Hippocampal formation (tissue), 2 donors: ENCODE results near the gene IL1R2.

Experiments used
- DNase-seq, 2 donors: peaks; one replicate each; lab custom pipeline; 2025; lab: John Stamatoyannopoulos, UW

The IL1R2 gene, protein sequence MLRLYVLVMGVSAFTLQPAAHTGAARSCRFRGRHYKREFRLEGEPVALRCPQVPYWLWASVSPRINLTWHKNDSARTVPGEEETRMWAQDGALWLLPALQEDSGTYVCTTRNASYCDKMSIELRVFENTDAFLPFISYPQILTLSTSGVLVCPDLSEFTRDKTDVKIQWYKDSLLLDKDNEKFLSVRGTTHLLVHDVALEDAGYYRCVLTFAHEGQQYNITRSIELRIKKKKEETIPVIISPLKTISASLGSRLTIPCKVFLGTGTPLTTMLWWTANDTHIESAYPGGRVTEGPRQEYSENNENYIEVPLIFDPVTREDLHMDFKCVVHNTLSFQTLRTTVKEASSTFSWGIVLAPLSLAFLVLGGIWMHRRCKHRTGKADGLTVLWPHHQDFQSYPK

DNA sequence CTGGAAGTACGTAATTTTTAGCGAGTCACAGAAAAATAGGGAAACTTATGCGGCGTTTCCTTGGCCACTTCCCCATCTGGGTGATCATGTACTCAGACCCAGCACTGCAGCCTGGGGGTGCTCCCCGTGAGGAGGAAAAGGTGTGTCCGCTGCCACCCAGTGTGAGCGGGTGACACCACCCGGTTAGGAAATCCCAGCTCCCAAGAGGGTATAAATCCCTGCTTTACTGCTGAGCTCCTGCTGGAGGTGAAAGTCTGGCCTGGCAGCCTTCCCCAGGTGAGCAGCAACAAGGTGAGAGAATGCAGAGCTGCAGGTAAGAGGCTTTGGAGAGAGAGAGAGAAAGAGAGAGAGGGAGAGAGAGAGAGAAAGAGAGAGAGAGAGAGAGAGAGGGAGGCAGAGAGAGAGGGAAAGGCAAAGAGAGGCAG is at the start of gene IL1R2:
TSS of gene IL1R2 (plus strand) at position 240 of the 425 bp plus-strand sequence. CDS start 16,616 bp downstream, outside the sequence.
- no peak for DNase-seq

DNA sequence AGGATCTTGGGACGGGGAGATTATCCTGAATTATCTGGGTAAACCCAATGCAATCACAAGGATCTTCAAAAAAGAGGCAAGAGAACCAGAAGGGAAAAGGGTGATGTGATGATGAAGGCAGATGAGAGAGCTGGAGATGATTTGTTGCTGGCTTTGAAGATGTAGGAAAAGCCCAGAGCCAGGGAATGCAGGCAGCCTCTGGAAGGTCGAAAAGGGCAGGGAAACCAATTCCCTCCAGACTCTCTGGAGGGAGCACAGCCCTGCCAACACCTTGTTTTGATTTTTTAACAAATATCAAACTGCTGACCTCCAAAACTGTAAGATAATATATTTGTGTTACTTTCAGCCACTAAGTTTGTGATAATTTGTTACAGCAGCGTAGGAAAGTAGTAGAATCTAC is 48.9 kb upstream of the IL1R2 start:
- no peak for DNase-seq

DNA sequence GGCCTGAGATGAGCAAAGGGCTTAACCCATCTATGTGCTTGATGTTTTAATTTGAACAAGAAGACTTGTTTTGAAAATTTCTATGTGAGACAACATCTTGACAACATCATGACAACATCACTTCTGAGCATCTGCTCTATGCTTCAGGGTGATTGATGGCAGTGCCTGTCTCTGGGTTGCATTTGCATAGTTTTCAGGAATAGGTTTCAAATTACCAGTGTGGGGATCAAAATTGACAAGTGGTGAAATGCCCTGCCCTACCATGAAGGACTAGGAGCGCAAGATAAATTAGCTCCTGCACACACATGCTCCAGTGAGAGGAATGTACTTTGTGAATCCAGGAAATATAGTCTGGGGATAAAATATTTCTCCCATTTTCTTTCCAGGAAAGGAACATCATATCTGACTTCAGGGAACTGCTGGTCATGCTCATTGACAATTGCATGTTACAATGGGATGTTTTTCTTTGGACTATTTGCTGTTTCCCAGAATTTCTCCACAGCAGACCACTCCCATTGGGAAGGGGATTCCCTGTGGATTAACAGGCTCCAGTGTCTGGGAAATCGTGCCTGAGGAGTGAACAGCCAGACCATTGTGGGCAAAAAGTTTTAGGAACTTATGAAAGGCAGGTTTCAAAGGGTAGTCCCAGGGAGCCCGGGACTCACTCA is 45.3 kb upstream of the IL1R2 start:
- DNase-seq, result no peak

DNA sequence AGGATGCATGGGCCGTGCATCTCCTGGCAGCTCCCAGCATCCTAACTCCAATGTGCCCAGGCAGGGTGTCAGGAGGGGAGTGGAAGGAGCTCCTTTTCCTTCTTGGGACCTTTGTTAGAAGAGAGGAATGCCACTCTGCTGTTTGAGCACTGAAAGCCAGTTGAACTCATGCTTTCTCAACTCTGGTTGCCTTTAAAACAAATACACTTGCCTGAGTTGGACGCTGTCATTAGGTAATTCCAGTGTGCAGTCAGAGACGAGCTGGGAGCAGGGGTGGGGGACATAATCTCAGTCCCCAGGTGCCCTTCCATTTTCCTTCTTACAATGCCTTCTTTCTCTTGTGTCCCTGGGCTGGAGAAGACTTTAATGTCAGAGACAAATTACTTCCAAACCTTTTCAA is 44.4 kb upstream of the IL1R2 start:
- no peak for DNase-seq

- no peak for DNase-seq
These were observed 43.1 kb upstream of the IL1R2 start for GRCh38 chr2:101948625-101949155.

GRCh38 chr2:101949304-101949703 is 42.5 kb upstream of the IL1R2 start:
- DNase-seq, result no peak

DNA sequence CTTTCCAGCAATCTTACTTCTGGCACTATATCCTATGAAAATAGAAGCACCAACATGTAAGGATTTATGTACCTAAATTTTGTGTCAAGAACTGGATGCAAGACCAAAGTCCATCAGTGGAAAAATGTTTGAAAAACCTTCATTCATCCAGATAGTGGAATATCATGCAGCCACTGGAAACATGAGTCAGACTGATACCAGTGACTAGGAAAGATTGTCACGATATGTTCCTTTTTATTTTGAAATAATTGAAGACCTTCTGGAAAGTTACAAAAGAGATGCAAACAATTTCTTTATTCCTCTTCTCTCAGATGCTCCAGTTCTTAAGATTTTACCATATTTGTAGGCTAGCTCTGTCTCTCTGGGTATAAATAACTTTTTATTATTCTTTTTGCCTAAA is 40.5 kb upstream of the IL1R2 start:
- DNase-seq, result no peak

GRCh38 chr2:101952551-101952950 is 39.2 kb upstream of the IL1R2 start:
- DNase-seq, result no peak

GRCh38 chr2:101956465-101957438 is 35.0 kb upstream of the IL1R2 start:
- no peak for DNase-seq

DNA sequence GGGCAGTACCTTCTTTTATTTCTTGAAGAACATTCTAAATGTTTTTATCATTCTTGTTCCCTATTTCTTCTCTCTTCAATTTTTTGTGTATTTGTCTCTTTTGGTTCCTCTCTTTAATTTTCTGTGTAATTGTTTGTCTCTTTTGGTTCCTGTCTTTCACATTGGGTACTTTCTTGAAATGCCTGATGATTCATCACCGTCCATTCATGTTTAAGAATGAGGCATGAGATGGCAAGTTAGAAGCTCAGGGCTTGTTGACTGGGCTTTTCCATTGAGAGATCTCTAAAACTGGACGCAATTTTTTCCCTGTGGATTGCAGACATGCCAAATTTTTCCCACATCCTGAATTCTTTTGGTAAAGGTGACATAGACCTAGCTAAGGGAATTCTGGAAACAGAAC is 33.7 kb upstream of the IL1R2 start:
- no peak for DNase-seq

DNA sequence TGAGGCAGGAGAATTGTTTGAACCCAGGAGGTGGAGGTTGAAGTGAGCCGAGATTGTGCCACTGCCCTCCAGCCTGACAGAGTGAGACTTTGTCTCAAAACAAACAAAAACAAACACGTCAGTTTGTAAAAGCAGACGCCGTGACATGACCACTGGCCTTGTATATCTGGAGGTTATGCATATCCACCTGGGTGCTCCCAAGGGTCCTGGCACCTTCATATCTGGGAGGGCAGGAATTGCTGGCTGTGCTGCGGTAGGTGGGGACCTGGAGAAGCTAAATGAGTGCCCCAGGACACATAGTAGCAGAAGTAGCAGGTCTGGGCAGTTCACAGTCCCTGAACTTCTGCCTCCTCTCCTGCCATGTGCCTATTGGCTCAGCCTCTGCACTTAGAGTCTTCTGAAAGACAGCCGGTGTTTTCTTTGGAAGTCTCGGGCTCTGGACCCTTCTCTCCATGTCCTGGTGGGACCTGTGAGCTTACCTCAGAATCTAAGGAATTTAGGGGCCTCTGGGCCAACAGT is 30.9 kb upstream of the IL1R2 start:
- no peak for DNase-seq

GRCh38 chr2:101961338-101962191 is 30.2 kb upstream of the IL1R2 start:
- DNase-seq, result peak; percentile 33 to 49

- no peak for DNase-seq
These were observed 29.5 kb upstream of the IL1R2 start for GRCh38 chr2:101962309-101962708.

- DNase-seq, result no peak
These were observed 28.6 kb upstream of the IL1R2 start for GRCh38 chr2:101963198-101963597.

DNA sequence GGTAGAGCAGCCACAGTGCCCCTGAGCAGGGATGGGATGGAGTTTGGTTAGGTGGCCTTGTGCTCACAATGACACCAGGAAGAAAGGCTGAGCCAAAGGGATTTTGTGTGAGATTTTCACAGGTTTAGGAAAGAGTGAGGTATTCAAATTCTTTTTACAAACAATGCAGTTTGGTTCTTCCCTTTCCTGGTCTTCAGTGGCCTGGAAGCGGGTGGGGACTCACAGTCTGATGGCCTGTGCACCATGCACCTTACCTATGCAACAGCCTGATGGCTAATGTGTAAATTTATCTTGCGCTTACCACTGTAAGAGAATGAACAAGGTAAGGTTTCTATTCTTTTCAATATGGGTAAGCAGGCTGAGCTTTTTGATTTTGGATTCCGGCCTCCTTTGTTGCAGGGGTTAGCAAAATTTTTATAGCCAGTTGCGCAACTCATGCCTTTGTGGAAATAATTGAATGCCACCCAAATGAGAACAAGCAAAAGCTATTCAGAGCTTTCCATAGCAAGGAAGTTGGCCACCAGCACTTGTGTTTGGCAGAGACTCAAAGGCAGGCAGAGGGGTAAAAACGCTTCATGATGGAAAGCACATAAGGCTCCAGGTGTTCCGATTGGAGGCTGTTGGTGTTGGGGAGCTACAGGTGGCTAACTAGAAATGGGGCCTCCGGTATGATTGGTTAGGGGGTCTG is 23.8 kb upstream of the IL1R2 start:
- DNase-seq, result no peak

DNA sequence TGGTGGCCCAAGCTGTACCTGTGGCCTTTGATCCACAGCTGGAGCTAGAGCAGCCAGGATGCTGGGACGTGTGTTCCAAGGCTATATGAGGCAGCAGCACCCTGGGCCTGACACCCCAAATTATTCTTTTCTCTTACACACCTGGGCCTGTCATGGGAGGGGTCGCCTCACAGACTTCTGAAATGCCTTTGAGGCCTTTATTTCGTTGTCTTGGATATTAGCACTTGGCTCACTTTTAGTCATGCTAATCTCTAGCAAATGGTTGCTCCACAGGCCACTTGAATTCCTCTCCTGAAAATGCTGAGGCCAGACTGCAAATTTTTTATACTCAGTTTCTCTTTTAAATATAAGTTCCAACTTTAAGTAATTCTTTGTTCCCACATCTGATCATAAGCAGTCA is 22.0 kb upstream of the IL1R2 start:
- DNase-seq, result no peak

DNA sequence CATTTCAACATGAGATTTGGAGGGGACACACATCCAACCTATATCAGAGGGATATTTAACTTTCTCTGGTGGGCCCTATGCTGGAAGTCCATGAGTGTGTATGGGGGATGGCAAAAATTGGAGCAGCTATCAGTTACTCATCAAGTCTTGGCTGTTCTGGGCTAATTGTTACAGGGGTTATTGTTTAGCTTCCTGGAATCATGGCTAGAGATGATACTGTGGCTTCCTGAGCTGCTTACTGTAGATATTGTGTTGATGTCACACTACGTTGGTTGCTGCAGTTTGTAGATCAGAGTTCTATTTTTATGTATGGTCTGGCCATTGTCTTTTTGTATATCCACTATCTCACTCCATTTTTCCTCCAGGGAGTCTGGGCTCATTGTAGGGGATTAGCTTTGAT is 20.9 kb upstream of the IL1R2 start:
- no peak for DNase-seq

DNA sequence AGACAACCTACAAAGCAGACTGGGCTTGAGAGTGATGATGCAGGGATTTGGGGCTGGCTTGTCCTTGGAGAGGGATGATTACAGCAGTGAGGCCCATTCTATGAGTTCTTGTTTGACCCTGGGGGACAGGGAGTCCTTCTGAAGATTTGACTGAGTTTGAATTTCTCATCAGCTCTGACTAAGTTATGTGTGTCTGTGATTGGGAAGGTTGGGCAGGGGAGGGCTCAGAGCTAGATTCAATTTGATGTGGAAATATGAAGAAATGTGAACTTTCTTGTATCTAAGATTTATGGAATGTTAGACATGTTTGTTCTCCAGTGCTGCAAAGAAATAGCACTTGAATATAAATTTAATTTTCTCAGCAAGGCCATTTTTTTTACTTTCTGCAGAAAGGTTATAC is 19.9 kb upstream of the IL1R2 start:
- no peak for DNase-seq

DNA sequence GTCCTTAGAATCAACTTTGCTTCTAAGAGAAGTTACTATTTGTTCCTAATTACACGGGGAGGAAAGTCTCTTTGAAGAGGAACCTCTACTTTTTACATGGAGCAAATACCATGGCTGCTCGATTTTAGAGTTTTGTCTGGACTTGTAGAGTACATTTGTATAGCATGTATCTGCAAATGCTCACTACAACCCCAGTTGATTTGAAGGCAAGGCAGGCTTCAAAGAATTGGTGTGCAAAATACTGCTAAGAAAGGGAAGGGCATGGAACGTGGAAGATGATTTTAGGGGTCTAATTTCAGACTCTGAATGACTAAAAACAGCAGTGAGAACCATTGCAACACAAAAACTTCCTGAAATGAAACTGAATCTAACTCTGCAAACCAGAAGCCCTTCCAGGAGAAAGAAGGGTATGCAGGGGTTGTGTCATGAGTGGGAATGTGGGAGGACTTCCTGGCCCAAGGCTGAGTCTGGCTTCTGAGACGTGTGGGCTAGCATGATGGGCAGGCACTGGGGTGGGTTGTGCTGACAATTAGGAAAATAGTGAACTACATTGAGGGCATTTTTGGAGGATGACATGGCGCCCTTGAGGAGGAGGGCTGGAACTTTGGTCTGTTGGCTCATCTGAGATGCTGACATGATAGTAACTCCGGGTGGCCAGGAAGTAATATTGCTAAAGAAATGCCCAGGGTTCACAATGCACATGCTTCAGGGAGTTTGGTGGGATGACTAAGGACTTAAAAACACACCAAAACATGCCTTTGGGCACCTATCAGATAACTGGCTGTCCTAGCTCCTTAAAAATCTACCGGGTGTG is 18.9 kb upstream of the IL1R2 start:
- no peak for DNase-seq
